Measurements from ENCODE around the gene POLR1C.
"Not testable (repeated sequence)": the region's sequence is repeated elsewhere in the genome, so short reads cannot be mapped to it uniquely, and the experiment has no call there.

POLR1C gene

DNA sequence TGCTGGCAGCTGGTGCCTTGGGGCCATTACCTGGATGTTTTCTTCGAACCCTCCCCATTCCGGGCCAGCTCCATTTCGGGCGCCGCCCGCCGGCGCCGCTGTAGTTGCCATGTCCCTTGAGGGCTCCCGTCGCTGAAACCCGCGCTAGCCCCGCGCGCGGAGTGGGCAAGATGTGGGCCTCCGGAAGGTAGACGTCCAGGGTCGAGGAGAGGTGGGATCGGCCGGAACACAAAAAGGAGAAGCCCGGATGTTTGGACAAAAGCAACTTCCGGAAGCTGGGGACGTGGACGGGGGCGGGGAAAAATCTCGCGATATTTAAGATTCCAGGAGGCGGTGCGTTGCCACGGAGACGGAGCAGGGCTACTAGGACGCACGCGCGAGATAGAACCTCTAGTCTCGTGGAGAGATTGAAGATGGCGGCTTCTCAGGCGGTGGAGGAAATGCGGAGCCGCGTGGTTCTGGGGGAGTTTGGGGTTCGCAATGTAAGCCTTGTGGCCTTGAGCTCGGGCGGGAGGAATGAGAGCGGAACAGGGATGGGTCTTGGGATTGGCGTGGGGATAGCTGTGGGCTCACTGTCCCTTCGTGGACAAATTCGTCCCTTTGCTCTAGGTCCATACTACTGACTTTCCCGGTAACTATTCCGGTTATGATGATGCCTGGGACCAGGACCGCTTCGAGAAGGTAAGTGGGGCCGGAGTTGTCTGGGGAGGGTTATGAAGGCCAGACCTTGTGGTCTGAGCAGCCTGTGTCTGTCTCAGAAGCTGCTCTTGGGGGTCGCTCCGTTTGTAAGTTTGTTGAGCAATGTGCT lies at the start of gene POLR1C, which contains the start of gene YIPF3:
POLR1C (plus strand) TSS at position 393 of the 808 bp plus-strand sequence; CDS start at position 414, 21 bp downstream.
YIPF3 (minus strand) TSS at position 230 of the 808 bp plus-strand sequence; CDS start at position 111, 119 bp downstream.
- peak; percentile 92 to 99 (median 98) for DNase-seq
- intact Hi-C loops (cut with DNase I), result loop anchor here (5.0 kb wide), 2 partner anchors 60 to 150 kb away; partner anchors contain the start of genes POLH, XPO5 and ZNF318

DNA sequence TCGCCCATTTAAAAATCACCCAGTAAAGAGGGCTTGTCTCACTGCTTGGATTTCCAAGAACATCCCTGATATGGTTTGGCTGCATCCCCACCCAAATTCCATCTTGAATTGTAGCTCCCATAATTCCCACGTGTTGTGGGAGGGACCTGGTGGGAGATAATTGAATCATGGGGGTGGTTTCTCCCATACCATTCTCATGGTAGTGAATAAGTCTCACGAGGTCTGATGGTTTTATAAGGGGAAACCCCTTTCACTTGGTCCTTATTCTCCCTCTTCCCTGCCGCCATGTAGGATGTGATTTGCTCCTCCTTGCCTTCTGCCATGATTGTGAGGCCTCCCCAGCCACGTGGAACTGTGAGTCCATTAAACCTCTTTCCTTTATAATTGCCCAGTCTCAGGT lies 49.6 kb upstream of the POLR1C start:
- DNase-seq; intact Hi-C loops (cut with DNase I): not testable (repeated sequence)

DNA sequence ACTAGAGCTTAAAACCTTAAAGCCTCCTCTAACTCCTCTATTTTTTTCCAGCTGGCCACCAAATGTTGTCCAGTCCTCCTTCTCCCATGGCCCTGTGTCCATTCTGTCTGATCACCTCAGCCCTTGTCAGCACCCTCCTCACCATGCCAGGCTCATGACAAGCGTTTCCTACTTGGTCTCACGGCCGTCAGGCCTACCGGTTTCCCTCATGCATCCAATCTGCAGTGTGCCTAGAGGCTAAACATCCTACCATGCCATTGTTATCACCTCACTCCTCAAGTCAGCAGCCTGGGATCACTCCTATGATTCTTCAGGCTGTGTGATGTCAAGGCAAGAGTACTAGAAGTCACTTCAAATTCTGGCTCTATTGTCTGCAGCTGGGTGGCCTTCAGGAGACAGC lies 49.1 kb upstream of the POLR1C start:
- intact Hi-C loops (cut with DNase I), result no loop called here
- no peak for DNase-seq

DNA sequence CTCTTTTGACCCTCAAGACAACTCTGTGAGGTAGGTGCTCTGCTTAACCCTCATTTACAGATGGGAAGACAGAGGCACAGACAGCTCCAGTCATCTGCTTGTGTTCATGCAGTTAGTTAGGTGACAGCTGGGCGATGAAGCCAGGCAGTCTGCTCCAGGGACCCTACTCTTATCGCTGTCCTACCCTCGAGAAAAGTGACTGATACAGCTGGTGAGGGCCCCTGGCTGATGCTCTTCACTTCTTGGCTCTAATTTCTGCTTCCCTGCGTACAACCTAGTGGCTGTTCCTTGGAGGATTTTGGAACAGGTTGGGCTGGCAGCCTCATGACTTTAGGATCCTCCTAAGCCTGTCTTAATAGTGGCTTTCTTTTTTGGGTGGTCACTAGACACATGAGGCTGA lies 48.6 kb upstream of the POLR1C start:
- intact Hi-C loops (cut with DNase I), result no loop called here
- no peak for DNase-seq

GRCh38 chr6:43468748-43469681 lies 47.9 kb upstream of the POLR1C start:
- no peak for DNase-seq
- intact Hi-C loops (cut with DNase I), result no loop called here

DNA sequence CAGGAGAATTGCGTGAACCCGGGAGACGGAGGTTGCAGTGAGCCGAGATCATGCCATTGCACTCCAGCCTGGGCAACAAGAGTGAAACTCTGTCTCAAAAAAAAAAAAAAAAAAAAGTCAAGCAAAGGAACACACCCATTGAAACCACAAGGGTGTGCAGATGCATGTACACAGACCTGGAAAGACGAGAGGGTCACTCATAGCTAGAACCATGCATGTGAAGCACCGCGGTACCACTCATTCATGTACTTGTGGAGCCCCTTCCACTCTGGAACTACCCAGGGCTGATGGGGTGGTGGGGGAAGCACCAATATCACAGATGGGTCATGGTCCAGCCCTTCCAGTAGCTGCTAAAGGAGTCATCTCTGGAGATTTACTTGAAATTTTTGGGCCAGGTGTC lies 46.9 kb upstream of the POLR1C start:
- intact Hi-C loops (cut with DNase I), result no loop called here
- DNase-seq, result no peak

DNA sequence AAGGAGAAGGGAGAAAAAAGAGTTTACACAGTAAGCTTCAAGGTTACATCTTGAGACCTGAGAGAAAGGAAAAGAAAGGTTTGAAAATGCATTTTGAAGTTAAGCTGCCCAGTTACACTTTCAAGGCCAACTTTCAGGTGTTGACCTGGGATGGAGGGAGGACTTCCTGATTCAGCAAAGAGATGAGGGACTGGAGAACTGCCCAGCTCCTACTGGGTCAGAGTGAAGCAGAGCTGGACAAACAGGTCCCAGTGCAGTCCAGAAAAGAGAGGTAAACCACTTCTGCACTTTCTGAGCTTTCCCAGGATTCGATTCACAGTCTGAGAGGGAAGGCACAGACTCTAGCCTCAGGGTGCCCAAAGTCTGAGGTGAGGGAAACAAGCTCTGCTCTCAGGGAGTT lies 45.5 kb upstream of the POLR1C start:
- intact Hi-C loops (cut with DNase I), result no loop called here
- no peak for DNase-seq

DNA sequence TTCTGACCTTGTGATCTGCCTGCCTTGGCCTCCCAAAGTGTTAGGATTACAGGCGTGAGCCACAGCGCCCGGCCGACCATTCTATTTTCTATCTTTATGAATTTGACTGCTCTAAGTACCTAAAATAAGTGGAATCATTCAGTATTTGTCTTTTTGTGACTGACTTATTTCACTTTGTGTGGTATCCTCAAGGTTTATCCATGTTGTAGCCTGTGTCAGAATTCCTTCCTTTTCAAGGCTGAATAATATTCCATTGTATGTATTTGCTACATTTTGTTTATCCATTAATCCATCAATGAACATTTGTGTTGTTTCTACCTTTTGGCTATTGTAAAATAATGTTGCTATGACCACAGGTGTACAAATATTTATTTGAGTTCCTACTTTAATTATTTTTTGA lies 44.4 kb upstream of the POLR1C start:
- no peak for DNase-seq
- intact Hi-C loops (cut with DNase I), result no loop called here

- intact Hi-C loops (cut with DNase I), result no loop called here
- no peak for DNase-seq
Measured at GRCh38 chr6:43475516-43475915, 41.4 kb upstream of the POLR1C start.

DNA sequence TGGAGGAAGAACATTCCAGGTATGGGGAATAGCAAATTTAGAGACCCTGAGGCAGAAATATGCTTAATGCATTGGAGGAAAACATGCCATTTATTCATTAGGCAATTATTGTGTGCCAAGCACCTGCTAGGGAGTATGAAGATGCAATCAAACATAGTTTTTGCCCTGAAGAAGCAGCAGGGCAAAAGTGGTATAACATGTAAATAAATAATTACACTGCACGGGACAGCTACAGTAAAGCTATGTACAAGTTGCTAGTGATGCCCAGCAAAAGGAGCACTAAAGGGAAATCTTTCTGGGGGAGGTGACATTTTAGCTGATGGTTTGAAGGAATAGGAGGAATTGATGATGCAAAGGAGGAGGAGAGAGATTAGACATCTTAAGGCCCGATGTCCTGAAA lies 40.1 kb upstream of the POLR1C start:
- DNase-seq, result no peak
- intact Hi-C loops (cut with DNase I), result loop anchor here (1.0 kb wide), 1 partner anchor 36 kb away; no protein-coding TSS in a partner anchor

DNA sequence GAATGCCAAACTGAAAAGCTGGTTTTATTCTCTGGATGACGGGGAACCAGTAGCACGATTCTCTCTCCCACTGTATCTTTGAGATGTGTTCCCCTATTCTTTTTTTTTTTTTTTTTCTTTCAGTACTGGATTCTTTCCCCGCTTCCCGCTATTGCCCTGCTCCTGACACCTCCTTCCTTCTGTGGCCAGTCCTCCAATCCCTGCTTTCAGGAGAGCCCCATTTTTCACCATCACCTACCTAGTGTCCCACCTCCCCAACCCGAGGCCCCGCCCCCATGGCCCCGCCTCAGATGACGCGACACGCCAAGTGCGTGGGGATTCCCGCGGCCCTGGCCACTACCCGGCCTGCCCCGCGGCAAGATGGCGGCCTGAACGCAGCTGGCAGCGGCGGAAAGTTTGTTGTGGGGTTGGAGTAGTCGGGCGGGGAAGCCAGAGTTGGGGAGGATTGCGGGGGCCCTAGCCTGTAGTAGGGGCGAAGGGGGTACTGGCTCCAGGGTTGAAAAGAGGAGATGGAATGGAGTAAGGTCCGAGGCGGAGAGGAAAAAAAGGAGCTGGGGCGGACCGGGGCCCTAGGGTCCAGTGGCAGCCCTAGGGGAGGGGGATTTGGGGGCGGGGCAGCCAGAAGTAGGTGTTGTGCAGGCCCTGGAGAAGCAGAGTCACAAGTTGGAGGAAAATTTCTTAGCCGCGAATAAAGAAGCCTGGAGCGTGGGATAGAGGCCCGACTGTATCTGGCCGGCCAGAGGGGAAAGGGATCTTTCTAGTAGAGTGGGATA lies 39.5 kb upstream of the POLR1C start, which contains the start of gene TJAP1:
TJAP1 (plus strand) TSS at position 336 of the 773 bp plus-strand sequence. CDS start 21,432 bp downstream, outside the sequence.
- intact Hi-C loops (cut with DNase I), result loop anchor here (1.0 kb wide), 1 partner anchor 35 kb away; no protein-coding TSS in a partner anchor
- DNase-seq, result peak; percentile 91 to 99 (median 95)

- DNase-seq, result no peak
- intact Hi-C loops (cut with DNase I), result no loop called here
Measured at GRCh38 chr6:43478008-43478372, 38.9 kb upstream of the POLR1C start.

- DNase-seq, result no peak
- intact Hi-C loops (cut with DNase I), result no loop called here
Measured at GRCh38 chr6:43481075-43481474, 35.8 kb upstream of the POLR1C start.

DNA sequence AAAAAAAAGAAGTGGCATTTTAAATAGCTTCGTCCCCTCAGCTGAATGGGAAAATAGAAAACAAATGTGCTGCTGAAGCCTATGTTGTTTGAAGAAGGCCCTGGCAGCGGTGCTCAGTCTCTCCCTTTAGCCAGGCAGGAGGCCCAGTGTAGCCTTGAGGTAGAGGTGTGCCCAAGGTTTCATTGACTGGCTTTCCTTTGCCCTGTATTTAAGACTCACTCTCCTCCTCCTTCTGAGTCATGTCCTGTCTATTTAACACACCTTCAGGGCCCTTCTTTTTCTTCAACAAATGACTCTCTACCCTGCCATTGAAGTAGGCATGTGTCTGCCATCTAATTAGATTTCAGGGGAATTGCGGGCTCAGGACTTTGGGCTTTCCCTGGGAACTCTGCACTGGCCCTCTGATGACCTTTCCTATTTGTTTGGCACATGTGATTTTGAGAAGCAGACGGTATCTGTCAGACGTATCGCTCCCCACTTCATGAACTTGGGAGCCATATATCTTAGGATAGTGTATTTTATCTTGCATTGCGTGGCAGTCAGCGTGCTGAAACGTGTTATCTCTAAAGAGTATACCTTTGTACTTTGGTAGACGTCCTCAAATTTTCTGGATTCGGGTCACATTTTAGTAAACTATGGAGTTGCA lies 35.2 kb upstream of the POLR1C start:
- DNase-seq, result no peak
- intact Hi-C loops (cut with DNase I), result no loop called here

DNA sequence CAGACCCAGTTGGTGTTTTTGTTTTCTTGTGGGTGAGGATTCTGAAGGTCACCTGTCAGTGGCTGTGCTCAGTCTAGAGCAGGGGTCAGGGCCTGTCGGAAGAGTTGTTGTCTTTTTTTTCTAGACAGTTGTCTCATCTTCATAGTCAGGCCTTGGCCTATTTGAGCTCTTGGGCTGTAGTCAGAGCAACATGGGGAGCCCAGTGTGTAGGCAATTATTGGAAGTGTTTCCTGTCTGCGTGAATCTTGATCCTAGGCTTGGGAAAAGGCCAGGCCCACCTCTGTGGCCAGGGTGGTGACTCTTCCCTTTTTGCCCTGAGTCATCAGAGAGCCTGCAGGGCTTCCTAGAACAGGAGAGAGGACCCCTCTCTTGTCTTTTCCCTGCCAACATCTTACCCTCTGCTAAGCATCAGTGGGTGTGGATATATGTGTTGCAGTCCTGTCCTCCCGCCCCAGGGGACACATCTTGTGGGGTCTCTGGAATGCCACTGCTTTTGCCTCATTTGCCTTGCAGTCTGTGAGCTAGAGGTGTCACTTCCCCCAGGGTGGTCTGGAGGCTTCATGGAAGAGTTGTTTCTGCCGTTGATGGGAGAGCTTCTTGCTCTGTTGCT lies 28.1 kb upstream of the POLR1C start:
- intact Hi-C loops (cut with DNase I), result no loop called here
- DNase-seq, result peak in 1 of 10 donors; percentile 80

DNA sequence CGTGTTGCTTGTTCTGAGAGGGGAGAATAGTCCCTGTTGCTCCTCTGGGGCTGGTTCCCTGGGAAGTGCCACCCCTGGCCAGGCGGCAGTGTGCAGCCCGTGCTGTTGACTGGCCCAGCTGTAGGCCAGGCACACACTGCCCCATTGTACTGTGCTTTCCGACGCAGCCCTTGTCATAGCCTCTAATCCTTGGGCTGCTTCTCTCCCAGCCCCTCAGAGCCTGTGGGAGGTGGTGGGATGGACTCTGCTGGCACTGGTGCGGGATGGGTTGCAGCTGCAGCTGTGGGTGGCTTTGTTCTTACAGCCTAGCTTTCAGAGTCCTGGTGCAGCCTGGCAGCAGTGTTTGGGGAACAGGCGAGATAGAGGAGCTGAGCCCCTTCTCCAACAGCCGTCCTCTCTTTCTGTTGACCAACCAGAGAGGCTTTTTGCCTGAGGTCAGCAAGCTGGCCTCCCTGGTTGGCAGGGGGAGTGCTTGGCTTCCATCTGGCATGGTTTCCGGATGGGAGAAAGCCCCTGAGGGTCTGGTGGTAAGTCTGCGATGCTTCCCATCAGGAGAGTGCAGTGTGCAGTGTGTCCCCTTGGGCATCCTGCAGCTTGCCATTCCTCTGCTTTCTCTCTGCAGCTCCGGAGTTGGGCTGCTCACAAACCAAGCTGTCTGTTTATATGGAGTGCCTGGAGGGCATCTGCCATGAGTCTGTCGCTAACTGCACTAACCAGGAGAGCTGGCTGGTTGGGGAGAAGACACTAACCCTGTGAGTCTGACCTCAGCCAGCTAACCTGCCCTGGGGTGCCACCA lies 27.4 kb upstream of the POLR1C start:
- intact Hi-C loops (cut with DNase I), result no loop called here
- DNase-seq, result peak; percentile 87 to 99 (median 90)

DNA sequence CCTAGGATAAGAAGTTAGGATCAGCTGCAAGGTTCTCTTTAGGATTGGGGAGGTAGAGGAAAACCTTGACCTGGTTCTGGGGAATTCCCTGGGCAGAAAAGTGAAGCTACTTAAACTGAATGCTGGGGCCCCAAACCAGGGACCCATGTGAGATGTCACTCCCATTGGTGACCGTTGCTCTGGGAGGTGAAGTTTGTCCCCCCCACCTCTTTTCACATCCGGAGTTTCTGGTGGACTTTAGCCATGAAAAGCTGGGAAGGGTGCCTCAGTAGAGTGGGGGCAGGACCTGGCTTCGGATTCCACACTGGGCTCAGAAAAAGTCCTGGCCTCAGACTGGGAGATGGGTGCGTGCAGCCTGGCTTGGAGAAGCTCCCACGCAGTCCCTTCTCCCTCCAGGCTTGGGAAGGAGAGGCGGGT lies 26.4 kb upstream of the POLR1C start:
- intact Hi-C loops (cut with DNase I), result no loop called here
- DNase-seq, result peak in 1 of 10 donors; percentile 80

Data from posterior cingulate gyrus (tissue), 11 donors.